Osteoblast (primary cell): ENCODE measurements around the gene CHAD. TPM values are rescaled to one million over a fixed set of nuclear protein-coding genes. Genes with fewer than 3 reads are reported as not detected.

Source experiments
- DNase-seq: peaks from one replicate; pipeline ENCODE4 v3.0.0; 2011; ENCODE audit warnings: low spot score, mixed read lengths; ENCODE audit not compliant: insufficient read length; ENCODE audit errors: missing footprints
- H2AFZ ChIP-seq: 2 replicates; pipeline ENCODE4 v1.6.0; 2011; ENCODE audit warnings: mild to moderate bottlenecking, low read length
- H3K27ac ChIP-seq: 2 replicates; pipeline ENCODE4 v1.5.1; 2011; ENCODE audit warnings: mild to moderate bottlenecking, low read depth, low read length, moderate library complexity
- H3K27me3 ChIP-seq: 2 replicates; pipeline ENCODE4 v1.6.0; 2012; ENCODE audit warnings: mild to moderate bottlenecking, control low read depth, inconsistent platforms, low read length, moderate library complexity; ENCODE audit not compliant: insufficient read depth
- H3K36me3 ChIP-seq: 2 replicates; pipeline ENCODE4 v1.5.1; 2011; ENCODE audit warnings: mild to moderate bottlenecking, low read length, control low read depth, moderate library complexity; ENCODE audit not compliant: insufficient read depth
- H3K4me1 ChIP-seq: 2 replicates; pipeline ENCODE4 v1.5.1; 2011; ENCODE audit warnings: mild to moderate bottlenecking, low read length, control low read depth, moderate library complexity; ENCODE audit not compliant: insufficient read depth
- H3K4me2 ChIP-seq: 2 replicates; pipeline ENCODE4 v1.6.0; 2011; ENCODE audit warnings: mild to moderate bottlenecking, low read length; ENCODE audit not compliant: insufficient read depth
- H3K4me3 ChIP-seq: fragments of 200-600 bp; sonication (generic); 3 replicates; pipeline ENCODE4 v1.5.1; 2012; ENCODE audit warnings: mild to moderate bottlenecking, low read length, inconsistent platforms; ENCODE audit not compliant: insufficient read depth
- H3K79me2 ChIP-seq: 2 replicates; pipeline ENCODE4 v1.6.0; 2012; ENCODE audit warnings: mild to moderate bottlenecking, low read length, control low read depth, inconsistent platforms; ENCODE audit not compliant: insufficient read depth
- H3K9me3 ChIP-seq: 2 replicates; pipeline ENCODE4 v1.5.1; 2011; ENCODE audit warnings: low read depth, low read length, control low read depth
- H4K20me1 ChIP-seq: 2 replicates; pipeline ENCODE4 v1.6.0; 2012; ENCODE audit warnings: mild to moderate bottlenecking, low read length, control low read depth; ENCODE audit not compliant: insufficient read depth
- CTCF ChIP-seq: IDR thresholded peaks from 2 replicates; pipeline ENCODE4 v1.5.1; 2011; ENCODE audit warnings: mild to moderate bottlenecking, low read depth, low read length, moderate library complexity; ENCODE audit errors: extremely low read depth
- total RNA-seq: library from RNA; depleted of rRNA; stranded (reverse); fragments of >200 nt; gene quantifications from 2 replicates; pipeline ENCODE4 v1.2.3, GENCODE V29; 2012

The CHAD gene
- total RNA-seq, 1 donor: not detected

GRCh38 chr17:50482110-50482509 lies 13.4 kb upstream of the CHAD start:
- no peak for TF ChIP-seq CTCF
- peak overlapping the region; percentile 87 for H3K27ac ChIP-seq
- DNase-seq: no peak
- no peaks in the 10 kb centered on the region for H3K27me3 ChIP-seq
- peaks cover 25% of the 10 kb centered on the region for H3K79me2 ChIP-seq
- no peak overlapping the region for H2AFZ ChIP-seq
- H3K36me3 ChIP-seq: peaks cover 28% of the 10 kb centered on the region
- H3K4me1 ChIP-seq: peaks cover 17% of the 10 kb centered on the region
- H3K9me3 ChIP-seq: no peaks in the 10 kb centered on the region
- no peak overlapping the region for H3K4me3 ChIP-seq
- peaks cover 9% of the 10 kb centered on the region for H4K20me1 ChIP-seq
- no peak overlapping the region for H3K4me2 ChIP-seq

GRCh38 chr17:50481648-50482047 lies 13.0 kb upstream of the CHAD start:
- Histone ChIP-seq H3K4me3 (no peak overlapping the region), H3K27ac (no peak overlapping the region), H3K36me3 (peaks cover 28% of the 10 kb centered on the region), H3K4me1 (peaks cover 17% of the 10 kb centered on the region), H2AFZ (no peak overlapping the region), H3K79me2 (peaks cover 25% of the 10 kb centered on the region), H3K27me3 (no peaks in the 10 kb centered on the region), H3K9me3 (no peaks in the 10 kb centered on the region), H4K20me1 (peaks cover 9% of the 10 kb centered on the region), H3K4me2 (no peak overlapping the region)
- no peak for TF ChIP-seq CTCF
- no peak for DNase-seq

GRCh38 chr17:50480854-50481490 lies 12.3 kb upstream of the CHAD start:
- no peak for DNase-seq

More at GRCh38 chr17:50480854-50481490, 12.3 kb upstream of the CHAD start:
- Histone ChIP-seq H4K20me1 (peaks cover 9% of the 10 kb centered on the region), H2AFZ (no peak overlapping the region), H3K4me2 (no peak overlapping the region), H3K4me3 (no peak overlapping the region), H3K36me3 (peaks cover 27% of the 10 kb centered on the region), H3K79me2 (peaks cover 25% of the 10 kb centered on the region), H3K4me1 (peaks cover 17% of the 10 kb centered on the region), H3K27me3 (no peaks in the 10 kb centered on the region), H3K27ac (no peak overlapping the region), H3K9me3 (no peaks in the 10 kb centered on the region)
- TF ChIP-seq CTCF: no peak
